Right ventricle myocardium superior (tissue), 1 donor: ENCODE data around the gene UBE3A. TPM values are rescaled to one million over a fixed set of nuclear protein-coding genes. Genes with fewer than 3 reads are reported as not detected.
A peak's percentile ranks its signal among the peaks of the same experiment; 100 is the strongest.
"Not testable (repeated sequence)": the region's sequence is repeated elsewhere in the genome, so short reads cannot be mapped to it uniquely, and the experiment has no call there.

Source experiments
- ATAC-seq: fragments of 200-7000 bp; cut with Tn5 transposase; one replicate; pipeline ENCODE4 v1.9.1; 2020; ENCODE audit warnings: mild to moderate bottlenecking; ENCODE audit not compliant: poor library complexity
- DNase-seq: peaks from one replicate; pipeline ENCODE4 v3.0.0-alpha.2; 2020
- intact Hi-C: fragments of 100-400 bp; cut with DNase I; formaldehyde crosslinking; loops from one replicate; pipeline ENCODE4 v1.11.2; 2022
- long read RNA-seq: library from polyadenylated mRNA; unstranded; transcript quantifications from one replicate; pipeline ENCODE4 v2.0.0, GENCODE V29; 2021
- total RNA-seq: library from RNA; stranded (reverse); fragmentation: NEBNext Ultra II Directional; extraction: Animal tissue kit (Norgen Biotek cat#: 25700); gene quantifications from one replicate; pipeline ENCODE4 v1.2.1, GENCODE V29; 2021
- donor health status: DM: no; HTN: yes; CAD: no; lungs with severe emphysema.

UBE3A gene
- 92.4 TPM for total RNA-seq
- long read RNA-seq, full-length matches to known transcripts = 227 of 301 reads
- long read RNA-seq, partial matches to known transcripts = 21 of 301 reads
- long read RNA-seq, other reads (novel, unspliced or antisense) = 53 of 301 reads

DNA sequence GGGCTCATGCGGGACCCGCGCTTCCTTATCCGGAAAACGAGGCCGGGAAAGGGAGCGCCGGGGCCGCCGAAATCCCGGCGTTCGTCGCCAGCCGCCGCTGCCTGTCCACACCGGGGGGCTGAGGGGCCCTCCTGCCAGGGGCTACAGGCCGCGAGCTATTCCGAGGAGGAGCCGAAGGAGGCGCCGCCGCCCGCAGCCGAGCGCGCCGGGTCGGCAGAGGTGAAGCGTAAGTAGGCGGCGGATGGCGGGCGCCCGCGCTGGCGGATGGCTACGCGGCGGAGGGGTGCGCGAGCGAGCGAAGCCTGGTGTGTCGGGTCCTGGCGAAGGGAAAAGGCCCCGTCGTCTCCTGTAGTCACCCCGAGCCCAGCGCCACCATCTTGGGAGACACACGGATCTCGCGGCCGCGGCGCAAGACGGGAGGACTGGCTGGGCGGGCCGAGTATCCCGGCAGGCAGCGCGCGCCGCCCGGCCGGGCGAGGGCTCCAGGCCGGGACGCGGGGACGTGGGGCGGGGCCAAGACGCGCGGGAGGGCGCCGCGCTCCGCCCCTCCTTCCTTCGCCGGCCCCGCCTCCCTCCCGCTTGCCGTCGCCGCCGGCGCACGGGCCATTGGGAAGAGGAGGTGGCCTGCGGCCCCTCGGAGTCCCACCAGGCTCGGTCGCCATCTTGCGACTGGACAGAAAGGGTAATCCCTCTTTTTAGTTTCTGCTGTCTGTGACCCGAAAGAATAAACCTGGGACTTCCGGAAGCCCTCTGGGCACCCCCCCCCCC lies at the start of gene UBE3A:
Gene UBE3A, minus strand, starts transcription at position 424 of the 768 bp plus-strand sequence. CDS start 29,917 bp downstream, outside the sequence.
- intact Hi-C loops = loop anchor here (10.0 kb wide), 1 partner anchor 94 kb away; no protein-coding TSS in a partner anchor
- peak; percentile 94 for DNase-seq
- ATAC-seq = peak; percentile 99

DNA sequence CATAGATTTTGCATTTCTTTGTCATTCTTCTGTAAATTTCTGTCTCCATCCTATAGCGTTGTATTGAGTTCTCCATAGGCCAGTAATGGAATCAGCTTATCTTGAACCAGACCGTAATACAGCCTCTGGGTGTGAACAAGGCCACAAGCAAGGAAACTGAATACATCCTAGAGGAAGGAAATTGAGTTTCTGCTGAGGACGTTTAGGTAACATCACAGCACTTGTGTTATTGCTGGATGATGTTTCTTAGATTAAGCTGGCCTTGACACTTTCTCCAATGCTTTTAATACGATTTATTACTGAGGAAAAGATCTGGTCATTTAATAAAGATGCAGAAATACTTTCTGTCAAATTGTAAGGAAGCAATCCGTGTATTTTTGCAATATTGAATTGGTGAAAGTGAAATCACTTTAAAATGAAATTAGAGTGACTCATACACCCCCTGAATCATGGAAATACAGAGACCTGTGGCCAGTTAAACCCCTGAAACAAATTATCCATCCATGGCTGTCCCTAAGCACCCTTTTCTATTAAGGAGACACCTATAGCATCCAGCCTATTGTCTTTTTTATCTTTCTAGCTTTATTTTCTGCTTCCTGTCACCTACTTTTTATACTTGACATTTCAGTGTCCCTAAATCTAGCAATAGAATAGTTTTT lies 48.5 kb upstream of the UBE3A start:
- DNase-seq (no peak), ATAC-seq (no peak)
- intact Hi-C loops = no loop called here

DNA sequence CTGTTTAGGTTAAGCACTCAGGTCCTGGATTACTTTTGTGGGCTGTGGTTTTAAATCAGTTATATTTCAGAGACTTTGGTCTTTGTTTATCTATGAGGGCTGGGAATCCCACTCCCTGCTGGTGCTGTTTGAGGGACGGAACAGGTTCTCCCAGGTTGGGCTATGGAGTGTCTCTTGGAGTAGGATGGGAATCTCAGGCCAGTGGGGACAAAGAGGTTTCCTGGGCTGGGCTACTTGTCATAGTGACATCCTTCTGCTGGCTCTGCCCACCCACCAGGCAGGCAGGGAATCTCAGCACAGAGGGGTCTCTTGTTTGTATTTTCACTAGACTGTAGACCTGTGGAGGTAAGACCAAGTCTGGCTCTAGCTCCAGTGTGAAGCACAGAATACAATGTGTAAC lies 47.2 kb upstream of the UBE3A start:
- DNase-seq = no peak
- ATAC-seq = no peak
- intact Hi-C loops = no loop called here

DNA sequence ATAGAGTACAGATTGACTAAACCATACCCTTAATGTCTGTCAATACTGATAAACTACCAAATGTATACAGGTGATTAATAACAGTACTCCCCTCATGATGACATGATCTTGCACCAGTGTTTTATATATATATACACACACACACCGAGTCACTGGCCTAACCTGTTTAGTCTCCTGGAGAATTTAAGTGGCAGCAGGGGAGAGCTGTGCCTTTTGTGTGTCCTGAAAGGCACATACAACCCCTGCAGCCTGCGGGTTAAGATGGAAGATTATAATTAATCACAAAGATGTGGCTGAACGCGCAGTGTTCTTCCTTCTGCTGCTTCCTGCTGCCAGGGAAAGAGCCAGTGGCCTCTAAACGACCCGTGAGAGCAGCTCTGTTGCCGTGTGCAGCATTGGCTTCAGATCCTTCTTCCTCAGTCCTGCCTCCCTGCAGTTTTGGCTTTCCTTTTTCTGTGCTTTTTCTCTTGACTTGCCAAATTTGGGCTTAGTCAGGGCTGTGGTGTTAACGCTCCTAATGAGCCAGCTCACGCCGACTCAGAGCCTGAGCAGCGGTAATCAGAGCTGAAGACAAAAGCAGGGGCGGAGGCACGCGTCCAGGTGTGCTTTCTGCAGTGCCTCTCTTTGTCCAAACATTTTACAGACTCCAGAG lies 42.5 kb upstream of the UBE3A start:
- intact Hi-C loops = no loop called here
- DNase-seq = no peak
- ATAC-seq = no peak

DNA sequence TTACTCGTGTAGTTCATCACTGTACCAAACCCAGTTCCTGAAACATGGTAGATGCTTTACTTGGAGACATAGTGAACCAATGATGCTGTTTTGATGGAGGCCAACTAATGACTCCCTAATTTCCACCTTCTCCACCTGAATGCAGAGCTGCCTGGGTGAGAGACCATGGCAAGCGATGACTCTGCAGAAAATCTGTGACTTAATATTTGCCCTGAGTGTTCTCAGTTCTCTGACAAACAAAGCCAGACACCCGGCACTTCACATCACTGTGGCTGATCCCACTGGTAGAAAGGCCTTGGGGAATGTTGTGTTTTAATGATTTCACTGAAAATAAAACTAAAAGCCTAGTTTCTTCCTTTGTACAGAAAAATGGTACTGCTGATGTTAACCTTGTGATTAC lies 39.5 kb upstream of the UBE3A start:
- DNase-seq = no peak
- intact Hi-C loops = no loop called here
- ATAC-seq = no peak

DNA sequence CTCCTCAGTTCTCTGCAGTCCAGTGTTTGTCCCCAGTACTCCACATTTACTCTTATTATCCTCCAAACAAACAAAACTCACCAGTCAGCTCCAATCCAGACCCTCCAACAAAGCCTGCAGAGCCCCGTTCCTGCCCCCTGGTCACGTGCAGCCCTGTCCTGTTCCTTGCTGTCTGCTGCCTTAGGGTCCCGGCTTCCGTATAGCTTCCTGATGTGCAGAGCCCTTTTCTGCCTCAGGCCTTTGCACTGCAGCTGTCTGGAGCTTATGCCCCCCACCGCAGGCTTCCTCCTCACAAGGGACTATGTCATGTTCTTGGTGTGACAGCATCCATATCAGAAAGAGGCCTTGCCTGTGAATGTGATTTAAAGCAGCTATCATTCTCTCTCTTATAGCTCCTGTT lies 39.0 kb upstream of the UBE3A start:
- intact Hi-C loops = no loop called here
- no peak for DNase-seq
- ATAC-seq = no peak

DNA sequence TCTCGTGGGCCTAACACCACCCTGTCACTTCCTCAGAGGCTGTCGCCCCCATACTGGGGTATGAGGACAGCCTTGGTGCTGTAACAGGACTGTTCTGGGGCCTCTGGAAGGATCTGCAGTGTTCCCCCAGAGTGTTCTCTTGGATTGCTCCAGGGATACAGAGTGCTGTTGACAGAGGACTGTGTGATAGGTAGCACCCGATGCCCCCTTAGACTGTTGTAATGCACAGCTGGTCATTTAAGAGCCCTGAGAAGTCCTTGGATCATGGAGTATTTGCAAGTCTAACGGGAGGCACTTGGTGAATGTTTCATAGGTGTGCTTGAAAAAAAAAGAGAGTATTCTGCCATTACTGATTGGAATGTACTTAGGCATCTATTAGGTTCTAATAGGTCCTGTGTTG lies 35.4 kb upstream of the UBE3A start:
- DNase-seq = no peak
- intact Hi-C loops = no loop called here
- no peak for ATAC-seq

DNA sequence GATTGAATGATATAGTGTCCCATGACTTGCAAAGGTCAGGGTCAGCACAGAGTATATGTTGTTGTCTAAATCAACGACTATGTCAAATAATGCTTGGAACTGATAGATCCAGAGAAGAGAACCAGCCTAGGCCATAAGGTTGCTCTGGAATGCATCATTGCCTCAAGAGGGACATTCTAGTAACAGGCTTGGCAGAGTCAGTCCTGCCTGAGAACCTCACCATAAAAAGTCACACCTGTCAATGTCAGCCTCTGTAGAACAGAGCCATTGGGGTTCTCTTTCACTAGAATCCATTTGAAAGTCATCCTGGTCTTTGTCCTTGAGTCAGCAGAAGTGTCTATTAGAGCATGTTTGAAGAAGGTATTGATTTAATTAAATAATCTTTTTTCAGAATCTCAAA lies 31.4 kb upstream of the UBE3A start:
- DNase-seq = no peak
- intact Hi-C loops = no loop called here
- ATAC-seq = no peak

DNA sequence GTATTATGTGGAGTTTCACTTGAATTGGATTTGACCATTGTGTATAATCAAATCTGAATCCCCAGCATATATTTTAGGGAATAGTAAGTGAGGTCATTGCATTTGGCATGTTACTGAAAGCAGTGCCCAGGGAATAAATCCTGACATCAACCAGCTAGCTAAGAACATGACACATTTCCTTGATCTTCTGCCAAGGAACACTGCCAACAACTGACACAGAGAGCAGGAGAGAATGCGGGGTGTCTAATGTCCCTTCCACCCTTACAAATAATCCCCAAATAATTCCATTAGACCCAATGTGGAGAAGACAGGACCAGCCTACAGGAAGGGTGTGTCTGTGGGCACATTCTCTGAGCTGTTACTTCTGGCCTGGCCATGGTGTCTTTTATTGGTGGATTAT lies 30.6 kb upstream of the UBE3A start:
- DNase-seq (no peak), ATAC-seq (peak; percentile 86)

DNA sequence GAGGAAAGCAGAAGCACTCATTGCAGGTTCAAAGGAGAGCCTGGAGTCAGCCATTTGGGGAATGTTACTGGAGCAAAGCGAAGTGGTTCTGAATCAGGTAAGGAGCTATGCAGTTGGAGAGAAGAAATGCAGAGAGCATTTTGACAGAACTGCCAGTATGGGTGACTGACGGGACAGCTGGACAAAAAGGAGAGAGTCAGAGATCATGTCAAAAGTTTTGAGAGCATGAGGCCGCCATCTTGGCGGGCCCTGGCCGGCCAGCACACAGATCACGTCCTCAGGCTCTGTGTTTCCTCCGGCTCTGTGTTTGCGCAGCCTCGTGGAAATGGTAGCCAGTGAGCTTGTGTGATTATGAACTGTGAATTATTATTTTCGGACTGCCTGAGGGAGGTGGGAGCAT lies 29.8 kb upstream of the UBE3A start:
- intact Hi-C loops = loop anchor here (10.0 kb wide), 1 partner anchor 164 kb away; no protein-coding TSS in a partner anchor
- DNase-seq = no peak
- ATAC-seq = no peak

More for the DNA sequence above, 30.6 kb upstream of the UBE3A start:
- intact Hi-C loops = loop anchor here (10.0 kb wide), 1 partner anchor 165 kb away; no protein-coding TSS in a partner anchor

DNA sequence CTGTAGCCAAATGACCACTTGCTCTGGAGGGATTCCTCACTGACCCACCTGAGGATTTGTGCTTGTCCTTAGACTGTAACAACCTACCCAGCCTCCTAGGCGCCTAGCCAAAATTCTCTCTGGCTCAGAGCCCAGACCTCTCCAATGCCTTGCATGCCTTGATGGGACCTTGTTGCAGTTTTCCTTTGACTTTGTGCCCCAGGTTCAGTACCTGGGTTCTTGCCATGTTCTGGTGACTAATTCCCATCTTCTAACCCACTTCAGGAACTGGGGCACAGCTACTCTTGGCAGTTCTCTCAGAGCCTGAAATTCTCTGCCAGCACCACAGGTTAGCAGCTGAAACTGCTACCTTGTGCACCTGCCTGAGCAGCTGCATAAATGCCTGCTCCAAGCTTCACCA lies 27.0 kb upstream of the UBE3A start:
- DNase-seq = peak; percentile 53
- intact Hi-C loops = loop anchor here (10.0 kb wide), 1 partner anchor 161 kb away; no protein-coding TSS in a partner anchor
- peak; percentile 73 for ATAC-seq

DNA sequence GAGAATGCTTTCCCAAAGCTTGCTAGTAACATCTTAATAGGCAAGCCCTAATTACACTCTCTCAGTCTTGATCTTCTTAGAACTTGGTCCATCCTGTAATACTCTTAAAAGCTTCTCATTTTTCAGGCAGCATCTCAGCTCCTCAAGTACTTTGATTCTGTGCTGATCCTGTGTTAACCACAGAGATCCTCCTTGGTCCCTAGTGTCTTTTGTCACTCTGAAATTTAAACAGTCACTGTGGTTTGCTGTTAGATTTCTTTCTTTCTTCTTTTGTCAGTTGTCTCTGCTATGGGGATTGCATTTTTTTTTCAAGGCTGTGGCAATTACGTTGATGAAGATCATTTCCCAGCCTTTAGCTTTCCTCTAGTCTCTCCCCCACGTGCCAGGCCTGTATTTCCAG lies 26.0 kb upstream of the UBE3A start:
- no peak for DNase-seq
- intact Hi-C loops = loop anchor here (10.0 kb wide), 1 partner anchor 160 kb away; no protein-coding TSS in a partner anchor
- ATAC-seq = no peak

DNA sequence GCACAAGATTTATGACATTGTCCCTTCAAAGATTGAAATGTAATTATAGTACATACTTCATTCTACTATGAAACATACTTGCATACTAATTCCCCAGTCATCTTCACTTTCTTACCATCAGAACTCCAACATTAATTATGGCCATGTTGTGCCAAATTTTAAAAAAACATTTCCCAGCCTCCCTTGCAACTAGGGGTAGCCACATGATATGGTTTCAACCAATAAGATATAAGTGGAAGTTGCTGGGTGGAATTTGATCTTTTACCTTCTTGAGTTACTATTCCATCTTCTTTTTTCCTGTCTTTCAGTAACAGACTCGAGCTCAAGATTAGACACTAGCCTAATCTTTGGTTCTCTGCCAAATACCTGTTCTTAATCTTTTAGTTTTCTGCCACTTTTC lies 25.6 kb upstream of the UBE3A start:
- intact Hi-C loops = loop anchor here (10.0 kb wide), 1 partner anchor 160 kb away; no protein-coding TSS in a partner anchor
- ATAC-seq (no peak), DNase-seq (no peak)

DNA sequence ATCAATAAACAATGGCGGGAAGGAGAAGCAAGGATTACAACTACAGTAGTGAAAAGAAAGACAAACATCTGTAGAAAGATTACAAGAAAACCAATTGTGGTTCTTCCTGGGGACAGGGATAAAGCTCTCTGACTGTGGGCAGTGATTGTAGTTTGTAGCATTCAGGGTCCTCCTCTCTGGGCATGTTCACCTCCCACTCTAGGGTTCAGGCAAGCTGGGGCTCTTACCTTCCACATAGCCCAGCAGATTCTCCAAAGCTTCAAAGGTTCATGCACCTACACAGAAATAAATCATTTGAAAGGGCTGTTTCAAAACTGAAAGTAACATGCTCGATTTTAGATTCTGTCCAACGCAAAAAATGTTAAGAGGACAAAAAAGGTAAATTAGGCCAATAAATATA lies 17.4 kb upstream of the UBE3A start:
- intact Hi-C loops = no loop called here
- ATAC-seq = no peak
- no peak for DNase-seq

DNA sequence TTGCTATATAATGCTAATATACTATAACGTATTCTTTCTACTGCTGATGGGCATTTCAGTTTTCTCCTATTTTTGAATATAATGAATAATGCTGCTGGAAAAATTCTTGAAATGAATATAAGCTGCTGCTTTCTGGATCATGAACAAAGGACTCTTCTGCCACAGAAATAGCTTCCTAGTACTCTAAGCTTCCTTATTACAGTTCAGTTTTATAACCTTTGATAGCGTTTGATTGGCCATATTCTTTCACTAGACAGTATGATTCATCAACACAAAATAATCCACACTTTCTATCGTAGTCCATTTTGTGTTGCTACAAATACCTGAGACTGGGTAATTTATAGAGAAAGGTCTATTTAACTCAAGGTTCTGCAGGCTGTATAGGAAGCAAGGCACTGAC lies 16.4 kb upstream of the UBE3A start:
- ATAC-seq (no peak), DNase-seq (no peak)
- intact Hi-C loops = no loop called here

DNA sequence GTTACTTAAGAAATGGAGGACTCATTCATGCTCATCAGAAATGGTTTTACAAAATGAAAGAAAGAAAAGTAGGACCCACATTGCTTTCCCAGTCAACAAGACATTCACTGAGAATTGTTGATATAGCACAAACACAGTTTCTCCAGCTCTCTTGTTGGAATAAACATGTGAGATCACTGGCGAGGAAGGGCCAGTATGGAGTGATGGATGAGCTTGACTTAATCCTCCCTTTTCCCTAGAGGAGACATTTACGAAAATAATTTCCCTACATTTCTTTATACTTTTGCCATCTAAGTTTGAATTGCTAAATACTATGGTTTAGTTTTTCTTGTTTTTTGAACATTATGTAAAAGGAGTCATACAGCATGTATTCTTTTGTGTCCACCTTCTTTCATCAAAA lies 15.9 kb upstream of the UBE3A start:
- DNase-seq (no peak), ATAC-seq (no peak)
- intact Hi-C loops = no loop called here

DNA sequence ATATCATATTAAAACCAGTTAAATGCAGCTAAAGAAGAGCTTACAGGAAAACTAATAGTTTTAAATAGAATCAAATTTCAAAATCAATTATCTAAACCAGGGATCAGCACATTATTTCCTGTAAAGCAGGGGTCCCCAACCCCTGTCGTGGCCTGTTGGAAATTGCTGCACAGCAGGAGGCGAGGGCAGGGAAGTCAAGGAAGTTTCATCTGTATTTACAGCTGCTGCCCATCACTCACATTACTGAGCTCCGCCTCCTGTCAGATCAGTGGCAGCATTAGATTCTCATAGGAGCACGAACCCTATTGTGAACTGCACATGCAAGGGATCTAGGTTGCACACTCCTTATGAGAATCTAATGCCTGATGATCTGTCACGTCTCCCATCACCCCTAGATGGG lies 14.4 kb upstream of the UBE3A start:
- intact Hi-C loops, DNase-seq, ATAC-seq: not testable (repeated sequence)

DNA sequence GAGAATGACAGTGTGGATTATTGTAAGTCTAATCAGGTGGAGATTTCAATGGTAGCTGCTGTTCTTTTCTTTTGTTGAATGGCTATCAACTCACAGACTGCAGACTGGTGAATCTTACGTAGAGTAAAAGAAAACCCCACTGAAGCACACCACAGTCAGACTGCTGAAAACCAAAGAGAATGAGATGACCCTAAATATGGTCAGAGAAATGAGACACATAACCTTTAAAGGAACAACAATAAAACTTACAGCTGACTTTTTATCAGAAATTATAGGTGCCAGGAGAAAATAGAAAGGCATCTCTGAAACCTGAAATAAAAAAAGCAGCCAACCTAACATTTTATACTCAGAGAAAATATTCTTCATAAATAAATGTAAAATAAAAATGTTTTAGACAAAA lies 12.7 kb upstream of the UBE3A start:
- ATAC-seq (no peak), DNase-seq (no peak)
- intact Hi-C loops = no loop called here

DNA sequence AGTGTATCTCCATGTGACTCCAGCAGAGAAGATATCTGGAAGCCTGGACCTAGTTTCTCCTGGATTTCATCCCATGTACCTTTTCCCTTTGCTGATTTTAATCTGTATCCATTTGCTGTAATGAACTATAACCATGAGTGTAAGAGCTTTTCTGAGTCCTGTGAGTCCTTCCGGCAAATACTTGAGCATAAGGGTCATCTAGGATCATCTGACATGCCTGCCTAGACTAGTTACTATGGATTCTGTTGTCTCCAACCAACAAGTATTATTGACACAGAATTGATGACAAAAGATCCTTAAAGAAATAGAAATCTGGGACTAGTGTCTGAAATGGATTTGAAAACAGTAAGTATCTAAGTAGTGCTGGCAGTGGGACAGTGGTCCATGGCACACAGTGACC lies 11.3 kb upstream of the UBE3A start:
- intact Hi-C loops = no loop called here
- no peak for DNase-seq
- ATAC-seq = no peak
